Left colon (tissue), 2 donors: ENCODE data around the gene USP13. TPM values are rescaled to one million over a fixed set of nuclear protein-coding genes. Genes with fewer than 3 reads are reported as not detected.
"Not testable (repeated sequence)": the region's sequence is repeated elsewhere in the genome, so short reads cannot be mapped to it uniquely, and the experiment has no call there.

Source experiments
- ATAC-seq: fragments of 200-7000 bp; cut with Tn5 transposase; one replicate; pipeline ENCODE4 v1.9.1; 2020; ENCODE audit warnings: mild to moderate bottlenecking, moderate library complexity
- DNase-seq, 2 donors: peaks; one replicate each; pipeline ENCODE4 v3.0.0-alpha.2; 2020
- intact Hi-C, 2 donors: fragments of 100-400 bp; cut with DNase I in 1 of 2; cut with micrococcal nuclease in 1 of 2; formaldehyde crosslinking; loops; one replicate each; pipeline versions ENCODE4 v1.11.2 to v1.14.0; 2022; cut with DNase I, micrococcal nuclease
- long read RNA-seq: library from polyadenylated mRNA; unstranded; transcript quantifications from one replicate; pipeline ENCODE4 v2.0.0, GENCODE V29; 2021
- total RNA-seq, 2 donors: library from RNA; stranded (reverse); fragmentation: NEBNext Ultra II Directional; extraction: Animal tissue kit (Norgen Biotek cat#: 25700); gene quantifications; one replicate each; pipeline ENCODE4 v1.2.1, GENCODE V29; 2021
- donor health status: DM: no; HTN: no; CAD: no.
- donor health status: DM: yes; HTN: yes; CAD: no.

The USP13 gene, protein sequence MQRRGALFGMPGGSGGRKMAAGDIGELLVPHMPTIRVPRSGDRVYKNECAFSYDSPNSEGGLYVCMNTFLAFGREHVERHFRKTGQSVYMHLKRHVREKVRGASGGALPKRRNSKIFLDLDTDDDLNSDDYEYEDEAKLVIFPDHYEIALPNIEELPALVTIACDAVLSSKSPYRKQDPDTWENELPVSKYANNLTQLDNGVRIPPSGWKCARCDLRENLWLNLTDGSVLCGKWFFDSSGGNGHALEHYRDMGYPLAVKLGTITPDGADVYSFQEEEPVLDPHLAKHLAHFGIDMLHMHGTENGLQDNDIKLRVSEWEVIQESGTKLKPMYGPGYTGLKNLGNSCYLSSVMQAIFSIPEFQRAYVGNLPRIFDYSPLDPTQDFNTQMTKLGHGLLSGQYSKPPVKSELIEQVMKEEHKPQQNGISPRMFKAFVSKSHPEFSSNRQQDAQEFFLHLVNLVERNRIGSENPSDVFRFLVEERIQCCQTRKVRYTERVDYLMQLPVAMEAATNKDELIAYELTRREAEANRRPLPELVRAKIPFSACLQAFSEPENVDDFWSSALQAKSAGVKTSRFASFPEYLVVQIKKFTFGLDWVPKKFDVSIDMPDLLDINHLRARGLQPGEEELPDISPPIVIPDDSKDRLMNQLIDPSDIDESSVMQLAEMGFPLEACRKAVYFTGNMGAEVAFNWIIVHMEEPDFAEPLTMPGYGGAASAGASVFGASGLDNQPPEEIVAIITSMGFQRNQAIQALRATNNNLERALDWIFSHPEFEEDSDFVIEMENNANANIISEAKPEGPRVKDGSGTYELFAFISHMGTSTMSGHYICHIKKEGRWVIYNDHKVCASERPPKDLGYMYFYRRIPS
- total RNA-seq = 1 to 10 TPM; 3.6 to 4.3 TPM
- long read RNA-seq, full-length matches to known transcripts = 4 of 5 reads
- long read RNA-seq, partial matches to known transcripts = 0 of 5 reads
- long read RNA-seq, other reads (novel, unspliced or antisense) = 1 of 5 reads

DNA sequence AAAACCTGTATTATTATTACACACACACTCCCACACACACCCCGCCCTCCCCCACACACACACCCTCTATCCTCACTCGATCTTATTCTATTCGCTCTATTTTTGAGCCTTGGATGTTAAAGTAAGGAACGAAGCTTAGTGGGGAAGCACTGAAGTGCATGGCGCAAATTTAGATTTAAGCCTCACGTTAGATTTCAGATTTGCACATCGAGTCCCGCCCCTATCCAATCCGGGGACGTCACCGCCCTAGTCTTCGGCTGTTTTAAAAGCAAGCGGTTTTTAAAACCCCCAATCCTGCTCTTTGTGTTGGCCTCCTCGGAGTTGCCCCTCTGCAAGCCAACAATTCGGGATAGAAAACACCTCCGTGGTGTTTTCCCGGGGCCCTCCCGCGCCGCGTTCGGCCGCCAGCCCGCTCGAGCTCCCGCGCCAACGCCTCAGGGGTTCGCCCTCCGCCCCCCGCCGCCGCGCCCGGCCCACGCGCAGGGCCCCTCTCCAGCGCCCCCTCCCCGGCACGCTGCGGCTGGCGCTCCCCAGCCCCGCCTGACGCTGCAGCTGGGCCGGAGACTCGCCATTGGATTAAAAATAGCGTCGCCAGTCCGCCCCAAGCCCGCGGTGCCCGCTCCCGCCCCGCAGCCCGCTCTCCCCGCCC lies at the start of gene USP13:
Gene USP13 (plus strand): TSS at position 594 of the 649 bp plus-strand sequence. CDS start 186 bp downstream, outside the sequence.
- ATAC-seq (peak; percentile 77), DNase-seq (peak; percentile 53 to 65)
- intact Hi-C loops = no loop called here

DNA sequence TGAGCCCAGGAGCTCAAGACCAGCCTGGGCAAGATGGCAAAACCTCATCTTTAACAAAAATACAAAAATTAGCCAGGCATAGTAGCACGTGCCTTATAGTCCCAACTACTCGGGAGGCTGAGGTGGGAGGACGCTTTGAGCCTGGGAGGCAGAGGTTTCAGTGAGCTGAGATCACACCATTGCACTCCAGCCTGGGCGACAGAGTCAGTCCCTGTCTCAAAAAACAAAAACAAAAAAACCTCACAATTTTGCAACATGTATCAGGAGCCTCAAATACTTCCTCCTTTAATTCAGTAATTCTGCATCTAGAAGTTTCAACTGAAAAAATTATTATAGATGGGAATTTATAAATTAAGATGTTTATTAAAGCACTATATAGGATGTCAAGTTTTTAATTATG lies 49.5 kb upstream of the USP13 start:
- ATAC-seq (no peak), DNase-seq (no peak)
- intact Hi-C loops = no loop called here

DNA sequence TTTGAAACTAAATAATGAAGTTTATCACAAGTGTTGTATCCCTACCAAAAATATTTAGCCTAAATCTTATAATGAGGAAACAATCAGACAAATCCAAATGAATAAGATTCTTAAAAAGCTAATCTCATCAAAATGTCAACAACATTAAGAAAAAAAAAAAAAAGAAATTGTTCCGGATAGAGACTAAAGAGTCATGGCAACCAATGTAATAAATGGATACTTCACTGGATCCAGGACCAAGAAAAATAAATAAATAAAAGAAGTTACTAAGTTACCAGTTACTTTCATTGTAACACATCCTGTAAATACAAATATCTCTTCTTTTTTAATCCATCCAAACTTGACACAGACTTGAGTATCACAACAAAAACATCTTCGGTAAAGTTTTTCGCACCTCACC lies 49.0 kb upstream of the USP13 start:
- intact Hi-C loops = no loop called here
- ATAC-seq = peak; percentile 5
- no peak for DNase-seq

DNA sequence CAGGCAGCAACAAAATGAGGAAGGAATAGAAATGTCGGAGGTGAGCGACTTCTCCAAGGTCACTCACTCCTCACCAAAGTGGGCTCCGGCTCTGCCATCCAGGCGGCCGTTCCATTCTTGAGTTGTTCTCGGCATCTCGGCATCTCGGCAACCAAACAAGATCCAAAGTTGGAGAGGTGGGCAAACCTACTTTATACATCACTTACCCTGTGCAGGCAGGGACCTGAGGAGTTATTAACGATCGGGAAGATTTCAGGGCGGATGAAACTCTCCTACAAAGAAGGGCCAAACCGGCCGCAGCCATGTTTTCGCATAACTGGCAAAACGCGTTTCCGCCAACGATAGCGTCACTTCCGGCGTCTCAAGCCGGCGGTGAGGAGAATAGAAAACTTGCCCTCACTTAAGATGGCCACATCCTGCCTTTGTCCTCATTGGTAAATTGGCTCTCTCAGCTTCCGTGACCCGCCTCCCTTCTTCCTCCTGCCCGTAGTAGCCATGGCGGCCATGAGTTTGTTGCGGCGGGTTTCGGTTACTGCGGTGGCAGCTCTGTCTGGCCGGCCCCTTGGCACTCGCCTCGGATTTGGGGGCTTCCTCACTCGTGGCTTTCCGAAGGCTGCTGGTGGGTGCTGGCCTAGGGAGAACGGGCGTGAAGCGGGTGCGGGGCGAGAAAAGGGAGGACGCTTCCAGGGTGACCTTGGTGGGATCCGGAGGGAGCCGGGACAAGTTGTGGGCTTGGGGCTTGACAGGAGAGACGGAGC lies 48.3 kb upstream of the USP13 start, which contains the start of the genes MRPL47 and NDUFB5:
Gene MRPL47 (minus strand): TSS at position 318 of the 758 bp plus-strand sequence. CDS start 14 bp downstream, at position 304.
Gene NDUFB5 (plus strand): TSS at position 474 of the 758 bp plus-strand sequence. CDS start 22 bp downstream, at position 496.
- DNase-seq (peak; percentile 93 to 95), ATAC-seq (peak; percentile 100)
- intact Hi-C loops = no loop called here

DNA sequence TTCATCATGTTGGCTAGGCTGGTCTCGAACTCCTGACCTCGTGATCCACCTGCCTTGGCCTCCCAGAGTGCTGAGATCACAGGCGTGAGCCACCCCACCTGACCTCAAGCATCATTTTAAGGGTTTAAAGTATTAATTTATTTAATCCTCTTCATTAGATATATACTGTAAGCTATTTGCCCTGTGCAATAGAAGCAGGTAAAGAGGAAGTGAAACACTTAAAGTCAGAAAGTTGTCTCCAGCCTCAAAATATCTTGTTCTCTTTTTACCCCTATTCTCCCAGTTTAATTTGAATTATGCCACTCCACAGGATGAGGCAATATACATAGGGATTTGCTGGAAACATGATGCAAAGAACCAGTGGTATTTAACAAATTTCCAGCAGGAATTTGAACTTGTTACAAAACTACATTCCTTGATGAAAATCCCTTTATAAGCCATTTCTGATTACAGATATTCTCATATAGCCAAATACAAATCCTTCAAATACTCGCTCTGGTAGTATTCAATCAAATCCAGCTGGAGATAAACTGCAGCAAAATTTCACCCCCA lies 46.2 kb upstream of the USP13 start:
- DNase-seq (no peak), ATAC-seq (no peak)
- intact Hi-C loops = no loop called here

DNA sequence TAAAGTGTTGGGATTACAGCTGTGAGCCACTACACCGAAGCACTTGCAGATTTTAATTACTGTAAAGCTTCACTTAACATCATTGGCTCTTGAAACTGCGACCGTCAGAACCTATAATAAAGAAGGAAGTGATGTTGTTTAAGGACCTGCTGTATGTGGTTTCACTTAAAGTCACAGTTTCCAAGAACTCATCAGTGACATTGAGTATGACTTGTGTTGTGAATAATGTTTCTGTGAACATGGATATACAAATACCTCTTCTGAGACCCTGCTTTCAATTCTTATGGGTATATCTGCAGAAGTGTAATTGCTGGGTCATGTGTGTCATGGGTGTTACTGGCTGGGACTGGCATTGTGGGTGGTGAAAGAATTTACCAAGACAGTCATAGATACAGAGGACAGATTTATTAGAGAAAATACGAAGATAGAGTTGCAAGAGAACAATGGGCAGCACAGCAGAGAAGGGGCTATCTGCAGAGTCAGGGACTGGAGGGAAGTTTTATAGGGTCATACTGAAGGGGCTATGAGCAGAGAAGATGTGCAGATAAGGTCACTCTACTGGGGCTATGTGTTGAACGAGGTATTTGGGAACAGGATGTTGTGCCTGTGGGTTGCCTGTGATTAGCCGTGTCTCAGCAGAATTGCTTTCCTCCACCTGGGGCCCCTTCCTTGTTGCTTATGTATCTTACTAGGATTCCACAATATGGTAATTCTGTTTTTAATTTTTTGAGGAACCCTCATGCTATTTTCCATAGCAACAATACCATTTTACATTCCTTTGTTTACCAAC lies 43.7 kb upstream of the USP13 start:
- intact Hi-C loops = no loop called here
- ATAC-seq (no peak), DNase-seq (no peak)

DNA sequence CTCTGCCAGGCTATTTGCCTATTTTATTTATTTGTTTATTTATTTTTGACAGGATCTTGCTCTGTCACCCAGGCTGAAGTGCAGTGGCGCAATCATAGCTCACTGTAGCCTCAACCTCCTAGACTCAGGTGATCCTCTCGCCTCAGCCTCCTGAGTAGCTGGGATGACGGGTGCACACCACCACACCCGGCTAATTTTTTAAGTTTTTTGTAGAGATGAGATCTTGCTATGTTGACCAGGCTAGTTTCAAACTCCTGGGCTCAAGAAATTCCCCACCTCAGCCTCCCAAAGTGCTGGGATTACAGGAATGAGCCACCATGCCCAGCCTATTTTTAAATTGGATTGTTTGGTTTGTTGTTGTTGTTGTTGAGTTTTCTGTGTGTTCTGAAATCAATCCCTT lies 42.8 kb upstream of the USP13 start:
- intact Hi-C loops = loop anchor here in 1 of 2 donors (10.0 kb wide), 1 partner anchor 995 kb away; the partner anchor contains the start of gene TTC14
- no peak for ATAC-seq
- no peak for DNase-seq

DNA sequence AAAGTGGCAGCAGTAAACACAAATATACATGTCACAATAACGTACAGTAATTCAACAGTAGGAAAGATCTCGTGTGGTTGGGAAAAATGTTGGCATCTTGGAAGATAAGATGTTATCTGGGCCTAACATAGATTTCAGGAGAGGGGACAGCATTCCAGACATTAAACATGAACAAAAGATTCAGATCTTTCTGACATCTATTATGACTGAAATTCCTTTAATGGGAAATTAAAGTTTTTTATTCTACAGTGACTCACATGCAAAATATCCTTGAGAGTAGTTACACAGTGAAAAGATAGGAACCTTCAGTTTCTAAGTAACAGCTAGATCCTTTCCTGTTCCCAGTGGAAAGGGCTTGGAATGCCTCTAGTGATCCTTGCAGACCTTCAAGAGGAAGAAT lies 39.0 kb upstream of the USP13 start:
- intact Hi-C loops = loop anchor here in 1 of 2 donors (10.0 kb wide), 1 partner anchor 991 kb away; the partner anchor contains the start of gene TTC14
- ATAC-seq (no peak), DNase-seq (no peak)

DNA sequence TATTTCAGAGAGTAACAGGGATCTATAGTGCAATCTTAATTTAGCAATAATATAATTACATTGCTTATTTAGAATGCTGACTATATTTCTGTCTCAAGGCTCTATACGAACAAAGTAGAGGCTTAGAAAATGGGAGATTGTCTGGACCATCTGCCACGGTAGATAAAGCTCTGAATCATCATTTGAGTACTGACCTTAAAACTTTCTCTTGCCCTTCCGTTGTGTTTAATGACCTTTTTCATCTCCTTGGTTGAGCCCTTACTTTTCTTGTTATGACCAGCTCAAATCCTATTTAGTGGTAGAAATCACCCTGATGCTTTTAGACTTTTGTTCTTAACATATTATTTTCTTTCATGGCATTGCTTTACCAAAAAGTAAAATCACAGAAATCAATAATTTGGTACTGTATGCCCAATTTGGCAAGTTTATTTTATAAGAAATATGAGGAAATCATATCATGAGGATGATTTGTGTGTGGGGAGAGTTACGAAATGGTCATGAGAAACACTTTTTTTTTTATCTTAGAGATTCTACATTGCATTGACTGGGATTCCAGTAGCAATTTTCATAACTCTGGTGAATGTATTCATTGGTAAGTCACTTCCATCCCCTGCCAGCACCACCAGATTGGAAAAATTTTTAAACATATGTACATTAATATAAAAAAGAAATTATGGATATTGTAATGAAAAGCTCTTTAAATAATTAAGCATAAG lies 37.2 kb upstream of the USP13 start:
- no peak for ATAC-seq
- no peak for DNase-seq
- intact Hi-C loops = loop anchor here in 1 of 2 donors (10.0 kb wide), 1 partner anchor 989 kb away; the partner anchor contains the start of gene TTC14

DNA sequence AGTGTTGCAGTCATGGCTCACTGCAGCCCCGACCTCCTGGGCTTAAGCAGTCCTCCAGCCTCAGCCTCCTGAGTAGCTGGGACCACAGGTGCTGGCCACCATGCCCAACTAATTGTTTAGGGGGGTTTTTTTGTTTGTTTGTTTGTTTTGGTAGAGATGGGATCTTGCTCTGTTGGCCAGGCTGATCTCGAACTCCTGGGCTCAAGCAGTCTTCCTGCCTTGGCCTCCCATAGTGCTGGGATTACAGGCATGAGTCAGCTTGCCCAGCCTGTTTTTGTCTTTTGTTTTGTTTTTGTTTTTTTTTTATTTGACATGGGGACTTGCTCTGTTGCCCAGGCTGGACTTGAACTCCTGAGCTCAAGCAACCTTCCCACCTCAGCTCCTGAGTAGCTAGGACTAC lies 30.8 kb upstream of the USP13 start:
- DNase-seq (no peak), ATAC-seq (no peak)
- intact Hi-C loops = no loop called here

DNA sequence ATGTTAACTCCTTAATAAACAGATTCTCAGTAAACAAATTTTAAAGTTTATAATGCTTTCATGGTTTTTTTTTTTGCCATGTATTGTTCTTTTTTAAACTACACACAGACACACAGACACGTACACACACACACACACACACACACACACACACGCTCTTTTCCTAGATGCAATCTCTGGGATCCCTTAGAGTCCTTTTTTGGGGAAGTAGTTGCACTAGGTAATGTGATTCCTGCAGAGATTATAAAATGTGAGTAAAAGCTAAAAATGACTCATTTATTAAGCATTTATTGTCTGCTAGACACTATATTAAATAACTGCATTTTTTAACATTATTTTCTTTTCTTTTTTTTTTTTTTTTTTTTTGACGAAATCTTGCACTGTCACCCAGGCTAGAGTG lies 28.4 kb upstream of the USP13 start:
- no peak for DNase-seq
- intact Hi-C loops = no loop called here

DNA sequence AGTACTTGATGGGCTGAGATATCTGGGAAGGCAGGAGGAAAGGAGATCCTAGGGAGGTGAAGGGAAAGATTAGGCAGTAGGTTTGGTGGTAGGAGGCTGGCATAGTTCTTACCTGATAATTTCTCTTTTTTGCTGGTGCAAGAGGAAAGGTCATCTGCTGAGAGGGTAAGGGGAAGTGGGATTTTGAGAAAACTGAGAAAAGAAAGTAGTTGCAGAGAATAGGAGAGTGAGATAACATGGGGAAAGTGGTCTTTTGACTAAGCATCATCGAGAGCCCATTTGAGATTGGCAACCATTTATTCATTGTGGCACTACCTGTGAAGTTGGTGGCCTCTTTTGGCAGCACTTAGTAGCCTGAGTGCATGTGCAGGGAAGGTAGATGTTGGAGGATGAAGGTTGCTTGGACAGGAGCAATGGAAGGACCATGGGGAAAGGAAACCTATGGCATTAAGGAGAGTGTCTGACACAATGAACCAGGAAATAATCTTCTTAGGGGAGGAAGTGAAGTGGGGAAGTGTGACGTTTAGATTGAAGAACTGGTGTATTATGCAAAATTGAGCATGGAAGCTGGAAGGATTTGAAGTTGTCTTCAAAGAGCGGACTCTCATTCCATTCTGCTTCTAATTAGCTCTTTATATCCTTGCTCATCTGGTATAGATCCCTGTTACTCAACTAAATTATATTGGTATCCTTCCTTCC lies 21.9 kb upstream of the USP13 start:
- ATAC-seq = no peak
- intact Hi-C loops = no loop called here
- DNase-seq = no peak

More for the DNA sequence above, 28.4 kb upstream of the USP13 start:
- no peak for ATAC-seq

DNA sequence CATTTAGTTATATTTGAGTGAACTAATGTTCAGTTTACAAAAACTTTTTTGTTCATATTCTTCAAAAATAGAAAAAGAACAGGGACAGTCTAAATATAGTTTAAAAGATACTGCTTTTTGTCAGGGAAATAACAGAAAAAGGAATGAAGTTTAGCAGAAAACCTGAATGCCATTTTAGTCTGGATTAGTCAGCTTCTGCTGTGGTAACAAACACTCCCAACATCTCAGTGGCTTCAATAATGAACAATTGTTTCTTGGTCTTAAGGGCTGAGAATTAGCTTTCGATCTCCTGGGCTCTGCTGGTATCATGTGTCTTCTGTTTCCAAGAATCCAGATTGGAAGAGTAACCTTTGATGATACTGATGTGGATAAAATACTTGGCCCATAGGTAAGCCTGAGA lies 12.4 kb upstream of the USP13 start:
- ATAC-seq (no peak), DNase-seq (no peak)
- intact Hi-C loops = no loop called here

DNA sequence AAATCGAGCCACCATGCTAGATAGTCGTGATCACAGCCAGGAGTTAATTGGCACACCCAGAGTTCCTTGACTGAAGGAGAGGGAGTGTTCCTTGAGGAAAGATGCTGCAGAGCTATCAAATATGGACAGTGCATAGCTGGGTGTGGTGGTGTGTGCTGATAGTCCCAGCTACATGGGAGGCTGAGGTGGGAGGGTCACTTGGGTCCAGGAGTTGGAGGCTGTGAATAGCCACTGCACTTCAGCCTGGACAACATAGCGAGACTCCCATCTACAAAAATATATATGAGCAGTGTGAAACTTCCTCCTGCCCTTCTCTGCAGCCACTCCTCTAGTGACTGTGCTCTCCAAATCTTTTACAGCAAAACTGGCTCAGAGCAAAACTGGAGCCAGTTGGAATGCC lies 10.0 kb upstream of the USP13 start:
- DNase-seq = no peak
- intact Hi-C loops = no loop called here
- no peak for ATAC-seq

DNA sequence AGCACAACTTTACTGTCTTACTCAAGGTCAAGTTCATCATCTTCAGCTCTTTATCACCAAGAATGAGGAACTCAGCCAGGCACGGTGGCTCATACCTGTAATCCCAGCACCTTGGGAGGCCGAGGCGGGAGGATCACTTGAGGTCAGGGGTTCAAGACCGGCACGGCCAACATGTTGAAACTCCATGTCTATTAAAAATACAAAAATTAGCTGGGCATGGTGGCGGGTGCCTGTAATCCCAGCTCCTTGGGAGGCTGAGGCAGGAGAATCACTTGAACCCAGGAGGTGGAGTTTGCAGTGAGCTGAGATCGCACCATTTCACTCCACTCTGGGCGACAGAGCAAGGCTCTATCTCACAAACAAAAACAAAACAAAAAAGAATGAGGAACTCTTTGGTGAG lies 9.0 kb upstream of the USP13 start:
- ATAC-seq, intact Hi-C loops, DNase-seq: not testable (repeated sequence)

DNA sequence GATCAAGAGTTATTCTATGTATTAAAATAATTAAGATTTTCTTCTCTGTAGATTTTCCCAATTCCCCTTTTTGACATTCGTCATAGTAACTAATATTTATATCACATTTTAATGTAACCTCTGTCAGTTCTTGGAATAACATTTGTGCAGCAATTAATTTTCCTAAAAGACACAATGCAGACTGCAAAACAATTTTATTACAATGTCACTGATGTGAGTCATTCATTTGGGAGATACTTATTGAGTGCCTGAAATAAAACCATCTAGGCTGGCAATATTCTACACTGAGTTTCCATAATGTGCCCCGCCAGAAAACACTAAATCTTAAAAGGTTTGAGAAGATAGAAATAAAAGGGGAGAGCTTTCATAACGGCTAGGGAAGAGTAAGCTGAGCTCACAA lies 6.7 kb upstream of the USP13 start:
- intact Hi-C loops = no loop called here
- DNase-seq = no peak
- ATAC-seq = no peak
